Spinal cord (tissue), 10 donors: Measurements from ENCODE around the gene CCDC92B. TPM values are rescaled to one million over a fixed set of nuclear protein-coding genes. Genes with fewer than 3 reads are reported as not detected.
"Not testable (repeated sequence)": the region's sequence is repeated elsewhere in the genome, so short reads cannot be mapped to it uniquely, and the experiment has no call there.

Experiments
- DNase-seq, 6 donors: peaks; one replicate each; pipeline versions ENCODE4 v3.0.0 to v3.0.0-alpha.2; 2013 to 2015; ENCODE audit warnings: low spot score in 6 of 6, low read depth in 4 of 6
- H3K27ac ChIP-seq: one replicate; pipeline ENCODE4 v1.5.1; 2013; ENCODE audit warnings: low read depth, low read length, control low read depth
- H3K27me3 ChIP-seq: one replicate; pipeline ENCODE4 v1.6.1; 2013; ENCODE audit warnings: low read length; ENCODE audit not compliant: control insufficient read depth, insufficient read depth
- H3K36me3 ChIP-seq: one replicate; pipeline ENCODE4 v1.6.1; 2013; ENCODE audit warnings: low read length; ENCODE audit not compliant: control insufficient read depth, insufficient read depth
- H3K4me1 ChIP-seq: one replicate; pipeline ENCODE4 v1.6.1; 2013; ENCODE audit warnings: low read length; ENCODE audit not compliant: control insufficient read depth, insufficient read depth
- H3K4me3 ChIP-seq: one replicate; pipeline ENCODE4 v1.5.1; 2013; ENCODE audit warnings: low read depth, low read length, control low read depth
- H3K9me3 ChIP-seq: one replicate; pipeline ENCODE4 v1.6.1; 2013; ENCODE audit warnings: low read length; ENCODE audit not compliant: control insufficient read depth, insufficient read depth
- WGBS: methylation state at CpG from one replicate; pipeline ENCODE4 v1.1.5; 2013; ENCODE audit warnings: missing lambda C conversion rate; ENCODE audit not compliant: insufficient coverage; 5-methylcytosine and 5-hydroxymethylcytosine counted together
- polyA plus RNA-seq, 2 donors: library from polyadenylated mRNA; unstranded; fragments of 120-200 nt; gene quantifications; one replicate each; pipeline ENCODE4 v1.2.1, GENCODE V29; 2013; ENCODE audit not compliant: insufficient read length in 2 of 2
- total RNA-seq, 2 donors: library from RNA; depleted of rRNA in 1 of 2; stranded (reverse); fragments of 120-200 nt in 1 of 2; fragments of >200 nt in 1 of 2; gene quantifications; one replicate each; pipeline versions ENCODE4 v1.2.3 to v1.2.4, GENCODE V29; 2013 to 2014
- donor health status: healthy.

CCDC92B gene
- total and polyA plus RNA-seq, 4 donors = 0.89 to 12.3 (median 5.8) TPM

DNA sequence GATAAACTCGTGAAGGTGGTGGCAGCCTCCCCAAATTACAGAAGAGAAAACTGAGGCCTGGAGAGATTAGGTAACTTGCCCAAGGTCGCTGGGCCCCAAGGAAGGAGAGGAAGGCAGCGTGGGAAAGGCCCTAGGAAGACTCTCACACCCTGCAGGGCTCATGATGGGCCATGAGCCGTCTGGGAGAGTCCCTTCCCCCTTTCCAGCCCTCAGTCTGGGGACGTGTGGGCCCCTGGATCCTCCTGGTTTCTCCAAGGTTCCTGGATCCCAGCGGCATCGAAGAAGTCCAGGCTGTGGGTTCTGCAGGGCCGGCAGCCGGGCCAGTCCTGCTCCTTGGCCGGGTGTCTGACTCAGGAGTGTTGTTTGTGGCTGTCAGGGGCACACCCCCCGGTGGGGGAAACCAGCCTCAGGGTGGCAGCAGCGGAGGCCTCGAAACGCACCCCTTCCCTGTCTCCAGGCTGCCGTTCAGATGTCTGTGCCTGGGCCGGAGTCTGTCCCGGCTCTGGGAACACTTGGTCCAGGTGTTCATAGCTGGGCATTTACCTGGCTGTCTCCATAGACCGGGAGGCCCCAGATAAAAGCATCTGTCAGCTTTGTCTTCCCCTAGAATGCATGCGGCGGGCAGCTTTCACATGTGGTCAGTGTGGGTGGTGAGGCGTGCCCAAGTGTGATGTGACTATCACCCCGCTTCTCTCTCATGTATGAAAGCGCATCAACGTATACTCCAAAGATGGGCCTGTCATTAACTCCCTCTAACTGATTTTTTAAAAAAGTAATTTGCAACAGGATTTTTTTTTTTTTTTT lies 43.1 kb upstream of the CCDC92B start:
- peaks cover 24% of the 10 kb centered on the region for H3K36me3 ChIP-seq
- no peaks in the 10 kb centered on the region for H3K27me3 ChIP-seq
- 56% methylated on average over 16 of the region's 24 CpGs for WGBS
- peaks cover 4% of the 10 kb centered on the region for H3K4me1 ChIP-seq
- no peak overlapping the region for H3K4me3 ChIP-seq
- H3K9me3 ChIP-seq = no peaks in the 10 kb centered on the region
- no peak for DNase-seq
- no peak overlapping the region for H3K27ac ChIP-seq

DNA sequence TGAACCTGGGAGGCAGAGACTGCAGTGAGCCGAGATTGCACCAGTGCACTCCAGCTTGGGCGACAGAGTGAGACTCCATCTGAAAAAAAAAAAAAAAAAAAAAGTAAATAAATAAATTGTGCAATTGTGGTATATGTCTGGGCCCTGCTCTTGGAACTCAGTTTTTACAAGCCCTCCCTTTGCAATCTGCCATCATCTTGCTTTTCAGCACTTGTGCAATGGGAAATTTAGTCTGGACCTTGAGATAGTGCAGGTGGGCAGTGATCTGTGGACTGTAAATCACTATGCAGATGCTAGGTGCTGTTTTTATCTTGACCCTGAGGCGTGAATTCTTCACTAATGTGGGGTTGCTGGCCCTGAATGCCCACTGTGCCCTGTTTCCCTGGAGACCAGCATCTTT lies 40.2 kb upstream of the CCDC92B start:
- WGBS = no CpG with 5 or more reads among the region's 3 CpGs

DNA sequence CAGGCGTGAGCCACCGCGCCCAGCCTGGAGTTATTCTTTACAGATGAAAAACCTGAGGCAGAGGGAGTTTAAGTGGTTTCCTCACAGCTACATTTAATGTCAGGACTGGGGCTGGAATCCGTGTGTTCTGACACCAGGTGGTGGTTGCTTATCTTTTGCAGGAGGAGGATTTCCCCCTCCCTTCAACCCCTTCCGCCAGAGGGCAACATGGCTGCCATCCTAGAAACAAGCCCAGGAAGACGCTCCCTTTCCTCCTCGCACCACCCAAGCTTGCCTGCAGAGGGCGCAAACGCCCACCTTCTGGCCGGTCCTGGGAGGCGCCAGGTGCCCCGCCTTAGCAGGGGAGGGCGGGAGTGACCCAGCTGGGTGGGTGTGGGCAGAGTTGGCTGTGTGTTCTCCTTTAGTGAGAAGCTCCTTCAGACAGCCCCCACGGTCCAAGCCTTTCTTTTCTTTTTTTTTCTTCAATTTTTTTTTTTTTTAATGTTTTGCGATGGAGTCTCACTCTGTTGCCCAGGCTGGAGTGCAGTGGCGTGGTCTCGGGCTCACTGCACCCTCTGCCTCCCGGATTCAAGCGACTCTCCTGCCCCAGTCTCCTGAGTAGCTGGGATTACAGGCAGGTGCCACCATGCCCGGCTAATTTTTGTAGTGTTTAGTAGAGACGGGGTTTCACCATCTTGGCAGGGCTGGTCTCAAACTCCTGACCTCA lies 36.9 kb upstream of the CCDC92B start:
- peaks cover 7% of the 10 kb centered on the region for H3K36me3 ChIP-seq
- H3K4me1 ChIP-seq = peaks cover 6% of the 10 kb centered on the region
- H3K4me3 ChIP-seq = no peak overlapping the region
- 78% methylated on average over 5 of the region's 21 CpGs for WGBS
- DNase-seq = peak in 3 of 6 donors; percentile 22 to 84 (median 80)
- H3K27me3 ChIP-seq = no peaks in the 10 kb centered on the region
- no peak overlapping the region for H3K27ac ChIP-seq
- H3K9me3 ChIP-seq = no peaks in the 10 kb centered on the region

More for the DNA sequence above, 40.2 kb upstream of the CCDC92B start:
- H3K9me3 ChIP-seq = no peaks in the 10 kb centered on the region
- no peak for DNase-seq
- H3K27me3 ChIP-seq = no peaks in the 10 kb centered on the region
- peaks cover 15% of the 10 kb centered on the region for H3K36me3 ChIP-seq
- peaks cover 6% of the 10 kb centered on the region for H3K4me1 ChIP-seq
- no peak overlapping the region for H3K4me3 ChIP-seq
- no peak overlapping the region for H3K27ac ChIP-seq

DNA sequence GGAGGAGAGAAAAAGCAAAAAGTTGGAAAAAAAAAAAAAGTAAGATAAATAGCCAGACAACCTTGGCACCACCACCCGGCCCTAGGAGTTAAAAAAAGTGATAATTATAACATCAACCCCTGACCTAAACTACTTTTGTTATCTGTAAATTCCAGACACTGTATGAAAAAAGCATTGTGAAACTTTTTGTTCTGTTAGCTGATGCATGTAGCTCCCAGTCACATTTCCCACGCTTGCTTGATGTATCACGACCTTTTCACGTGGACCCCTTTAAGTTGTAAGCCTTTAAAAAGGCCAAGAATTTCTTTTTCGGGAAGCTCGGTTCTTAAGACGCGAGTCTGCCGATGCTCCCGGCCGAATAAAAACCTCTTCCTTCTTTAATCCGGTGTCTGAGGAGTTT lies 35.9 kb upstream of the CCDC92B start:
- not testable (repeated sequence) for H3K27ac ChIP-seq, DNase-seq, H3K36me3 ChIP-seq, H3K4me3 ChIP-seq, H3K9me3 ChIP-seq, H3K27me3 ChIP-seq, H3K4me1 ChIP-seq
- WGBS = 92% methylated on average over 7 of the region's 12 CpGs

DNA sequence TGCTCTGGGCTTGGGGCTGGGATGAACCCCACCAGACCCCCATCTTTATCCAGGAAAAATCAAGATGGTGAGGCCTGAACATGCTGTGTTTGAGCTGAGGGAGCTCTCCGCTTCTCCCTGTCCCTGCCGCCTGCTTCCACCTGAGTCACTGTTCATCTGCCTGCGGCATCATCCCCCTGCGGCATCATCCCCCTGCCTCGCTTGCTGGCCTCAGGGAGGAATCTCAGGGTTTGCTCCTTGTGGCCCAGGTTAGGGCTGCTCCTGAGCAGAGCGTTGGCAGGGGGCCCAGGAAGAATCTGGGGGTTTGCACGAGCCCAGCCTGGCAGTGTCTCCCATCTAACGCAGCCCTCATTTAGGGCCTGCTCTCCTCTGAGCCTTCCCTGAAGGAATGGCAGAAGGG lies 35.4 kb upstream of the CCDC92B start:
- Histone ChIP-seq H3K9me3 (no peaks in the 10 kb centered on the region), H3K4me3 (no peak overlapping the region), H3K4me1 (peaks cover 9% of the 10 kb centered on the region), H3K27ac (no peak overlapping the region), H3K27me3 (no peaks in the 10 kb centered on the region), H3K36me3 (peaks cover 7% of the 10 kb centered on the region)
- DNase-seq = no peak
- WGBS = 89% methylated on average over 8 of the region's 8 CpGs

DNA sequence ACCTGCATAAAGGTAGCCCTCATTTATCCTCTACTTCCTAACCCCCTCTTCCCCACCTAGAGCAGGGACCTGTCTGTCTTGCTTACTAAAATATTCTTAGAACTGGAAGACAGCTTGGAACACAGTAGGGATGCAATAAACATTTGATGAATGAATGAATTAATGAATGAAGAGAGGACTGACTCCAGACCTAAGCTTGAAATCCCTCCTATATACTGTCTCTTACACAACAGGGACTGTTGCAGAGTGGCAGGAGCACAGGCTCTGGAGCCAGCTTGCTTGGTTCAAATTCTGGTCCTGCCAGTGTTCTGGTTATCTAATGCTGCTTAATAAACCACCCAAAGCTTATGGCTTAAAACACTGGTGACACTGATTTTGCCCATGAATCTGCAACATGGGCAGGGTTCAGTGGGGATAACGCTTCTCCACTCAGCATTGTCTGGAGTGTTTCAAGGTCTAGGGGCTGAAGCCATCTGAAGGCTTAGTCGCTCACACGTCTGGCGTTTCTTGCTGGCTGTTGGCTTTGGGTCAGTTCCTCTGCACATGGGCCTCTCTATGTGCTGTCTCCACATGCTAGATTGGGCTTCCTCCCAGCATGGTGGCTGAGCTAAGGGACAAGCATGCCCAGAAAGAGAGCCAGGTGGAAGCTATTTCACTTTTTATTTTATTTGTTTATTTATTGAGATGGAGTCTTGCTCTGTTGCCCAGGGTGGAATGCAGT lies 34.0 kb upstream of the CCDC92B start:
- no peak overlapping the region for H3K4me3 ChIP-seq
- peaks cover 7% of the 10 kb centered on the region for H3K36me3 ChIP-seq
- H3K4me1 ChIP-seq = peaks cover 11% of the 10 kb centered on the region
- no peak for DNase-seq
- H3K9me3 ChIP-seq = no peaks in the 10 kb centered on the region
- H3K27ac ChIP-seq = no peak overlapping the region
- WGBS = 85% methylated on average over 4 of the region's 4 CpGs
- no peaks in the 10 kb centered on the region for H3K27me3 ChIP-seq

DNA sequence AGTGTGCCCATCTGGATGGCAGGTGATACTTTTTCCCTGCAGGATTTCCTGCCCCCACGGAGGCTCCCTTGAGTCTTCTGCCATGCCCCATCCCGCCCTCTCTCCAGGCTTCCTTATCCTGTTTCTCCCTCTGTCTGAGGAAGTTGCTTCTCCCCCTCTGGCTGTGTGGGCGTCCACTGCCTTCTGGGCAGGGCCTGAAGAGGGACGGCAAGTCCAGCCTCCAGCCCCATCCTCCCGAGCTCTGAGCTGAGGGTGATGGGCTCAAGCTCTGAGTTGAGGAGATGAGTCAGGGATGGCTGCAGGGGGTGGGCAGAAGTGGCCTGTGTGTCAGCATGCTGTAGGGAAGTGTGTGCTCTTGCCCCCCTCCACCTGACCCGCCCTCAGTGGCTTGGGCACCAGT lies 32.6 kb upstream of the CCDC92B start:
- Histone ChIP-seq H3K9me3 (no peaks in the 10 kb centered on the region), H3K36me3 (peaks cover 7% of the 10 kb centered on the region), H3K4me3 (no peak overlapping the region), H3K4me1 (peaks cover 21% of the 10 kb centered on the region), H3K27me3 (peaks cover 7% of the 10 kb centered on the region), H3K27ac (no peak overlapping the region)
- DNase-seq = no peak
- WGBS = 59% methylated on average over 5 of the region's 6 CpGs

DNA sequence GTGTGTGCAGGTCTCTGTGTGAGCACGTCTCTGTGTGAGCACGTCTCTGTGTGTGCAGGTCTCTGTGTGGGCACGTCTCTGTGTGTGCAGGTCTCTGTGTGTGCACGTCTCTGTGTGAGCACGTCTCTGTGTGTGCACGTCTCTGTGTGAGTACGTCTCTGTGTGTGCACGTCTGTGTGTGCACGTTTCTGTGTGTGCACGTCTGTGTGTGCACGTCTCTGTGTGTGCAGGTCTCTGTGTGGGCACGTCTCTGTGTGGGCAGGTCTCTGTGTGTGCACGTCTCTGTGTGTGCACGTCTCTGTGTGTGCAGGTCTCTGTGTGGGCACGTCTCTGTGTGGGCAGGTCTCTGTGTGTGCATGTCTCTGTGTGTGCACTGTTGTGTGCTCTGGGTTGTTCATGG lies 32.1 kb upstream of the CCDC92B start:
- peaks cover 25% of the 10 kb centered on the region for H3K4me1 ChIP-seq
- H3K4me3 ChIP-seq, H3K36me3 ChIP-seq, H3K27ac ChIP-seq, DNase-seq, H3K9me3 ChIP-seq: not testable (repeated sequence)
- 93% methylated on average over 15 of the region's 15 CpGs for whole genome bisulfite sequencing
- H3K27me3 ChIP-seq = peaks cover 10% of the 10 kb centered on the region

DNA sequence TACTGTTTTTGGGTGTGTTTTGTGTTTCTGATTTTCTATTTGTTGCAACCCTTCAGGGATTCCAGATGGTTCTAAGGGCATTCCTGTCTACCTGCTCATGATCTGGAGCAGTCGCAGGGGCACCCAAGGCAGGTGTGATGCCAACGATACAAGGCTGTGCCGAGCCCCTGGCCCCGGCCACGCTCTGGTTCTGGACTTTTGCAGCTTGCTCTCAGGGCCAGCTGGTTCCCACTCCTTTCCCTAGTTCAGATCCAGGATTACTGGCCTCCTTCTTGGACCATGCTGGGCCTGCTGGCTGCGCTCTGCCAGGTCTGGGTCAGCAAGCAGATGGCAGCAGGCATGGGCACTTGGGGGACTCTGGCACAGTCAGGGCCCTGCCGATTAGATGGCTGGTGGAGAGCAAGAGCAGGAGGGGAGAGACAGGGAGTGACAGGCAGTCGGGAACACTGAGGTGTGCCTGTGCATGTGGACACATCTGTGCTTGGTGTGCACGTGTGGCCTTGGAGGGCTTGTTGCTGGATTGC lies 31.5 kb upstream of the CCDC92B start:
- H3K9me3 ChIP-seq = no peaks in the 10 kb centered on the region
- H3K4me3 ChIP-seq = no peak overlapping the region
- WGBS = 83% methylated on average over 9 of the region's 9 CpGs
- H3K27me3 ChIP-seq = peaks cover 14% of the 10 kb centered on the region
- DNase-seq = no peak
- no peak overlapping the region for H3K27ac ChIP-seq
- peaks cover 23% of the 10 kb centered on the region for H3K4me1 ChIP-seq
- H3K36me3 ChIP-seq = peaks cover 5% of the 10 kb centered on the region
